LNCAP (cell line): ENCODE measurements around the gene ITCH.

Experiments used
- CTCF ChIP-seq: fragments of 450-650 bp; IDR thresholded peaks from 2 replicates; pipeline ENCODE4 v1.5.1; 2017; ENCODE audit warnings: mild to moderate bottlenecking

The ITCH gene

GRCh38 chr20:34532320-34532719 is 169.2 kb downstream of the ITCH start:
- no peak for TF ChIP-seq CTCF

GRCh38 chr20:34532756-34533155 is 169.7 kb downstream of the ITCH start:
- no peak for TF ChIP-seq CTCF

- no peak for TF ChIP-seq CTCF
These were observed 171.5 kb downstream of the ITCH start for GRCh38 chr20:34534391-34535165.

- no peak for TF ChIP-seq CTCF
These were observed 172.3 kb downstream of the ITCH start for GRCh38 chr20:34535301-34535840.

GRCh38 chr20:34535857-34536256 is 172.8 kb downstream of the ITCH start:
- no peak for TF ChIP-seq CTCF

GRCh38 chr20:34536798-34537394 is 173.8 kb downstream of the ITCH start:
- TF ChIP-seq CTCF = no peak

- TF ChIP-seq CTCF = no peak
These were observed 174.6 kb downstream of the ITCH start for GRCh38 chr20:34537651-34538050.
